GM23338 (cell line): Measurements from ENCODE around the gene GPR3. TPM values are rescaled to one million over a fixed set of nuclear protein-coding genes. Genes with fewer than 3 reads are reported as not detected.

Experiments
- ATAC-seq: fragments of 200-7000 bp; cut with Tn5 transposase; 3 replicates; pipeline ENCODE4 v1.9.1; 2020
- DNase-seq: peaks from one replicate; pipeline ENCODE4 v3.0.0-alpha.2; 2015; ENCODE audit warnings: low spot score
- H2AFZ ChIP-seq: fragments of 200-600 bp; sonication (generic); 2 replicates; pipeline ENCODE4 v1.8.0; 2016; ENCODE audit warnings: antibody characterized with exemption, mild to moderate bottlenecking, moderate library complexity
- H3F3A ChIP-seq: fragments of 200-600 bp; sonication (generic); replicated peaks from 2 replicates; pipeline ENCODE4 v1.8.0; 2017; ENCODE audit warnings: antibody characterized with exemption, mixed run types, low read depth
- H3K27ac ChIP-seq: fragments of 200-600 bp; sonication (generic); 2 replicates; pipeline ENCODE4 v1.6.1; 2016; ENCODE audit warnings: low read depth
- H3K27me3 ChIP-seq: fragments of 200-600 bp; sonication (generic); 2 replicates; pipeline ENCODE4 v1.8.0; 2016; ENCODE audit warnings: mild to moderate bottlenecking, mixed run types, moderate library complexity; ENCODE audit not compliant: insufficient read depth
- H3K36me3 ChIP-seq: fragments of 200-600 bp; sonication (generic); 2 replicates; pipeline ENCODE4 v1.8.0; 2016; ENCODE audit warnings: mild to moderate bottlenecking; ENCODE audit not compliant: insufficient read depth
- H3K4me1 ChIP-seq: fragments of 200-600 bp; sonication (generic); 2 replicates; pipeline ENCODE4 v1.8.0; 2016; ENCODE audit warnings: mild to moderate bottlenecking, moderate library complexity; ENCODE audit not compliant: insufficient read depth
- H3K4me2 ChIP-seq: fragments of 200-600 bp; sonication (generic); 2 replicates; pipeline ENCODE4 v1.7.1; 2017; ENCODE audit warnings: mixed run types
- H3K4me3 ChIP-seq: fragments of 200-600 bp; sonication (generic); 2 replicates; pipeline ENCODE4 v1.6.1; 2016; ENCODE audit warnings: mixed run types
- H3K79me2 ChIP-seq: fragments of 200-600 bp; sonication (generic); replicated peaks from 2 replicates; pipeline ENCODE4 v1.8.0; 2017; ENCODE audit warnings: mild to moderate bottlenecking; ENCODE audit not compliant: insufficient read depth
- H3K9me2 ChIP-seq: fragments of 200-600 bp; sonication (generic); 2 replicates; pipeline ENCODE4 v1.8.0; 2017; ENCODE audit not compliant: insufficient read depth
- H4K20me1 ChIP-seq: fragments of 200-600 bp; sonication (generic); replicated peaks from 2 replicates; pipeline ENCODE4 v1.8.0; 2017; ENCODE audit warnings: mild to moderate bottlenecking; ENCODE audit not compliant: insufficient read depth
- H3K27ac Mint-ChIP-seq: 2 replicates; pipeline ENCODE4 v1.8.0; 2020; ENCODE audit warnings: inconsistent platforms, mild to moderate bottlenecking, moderate library complexity, mixed read lengths
- H3K27me3 Mint-ChIP-seq: 3 replicates; pipeline ENCODE4 v1.8.0; 2022; ENCODE audit warnings: low read depth, mild to moderate bottlenecking, moderate library complexity, mixed read lengths, inconsistent platforms; ENCODE audit not compliant: insufficient read depth, poor library complexity
- H3K36me3 Mint-ChIP-seq: 3 replicates; pipeline ENCODE4 v1.8.0; 2021; ENCODE audit warnings: low read depth, mild to moderate bottlenecking, inconsistent platforms, moderate library complexity, mixed read lengths
- H3K4me1 Mint-ChIP-seq: 3 replicates; pipeline ENCODE4 v1.8.0; 2020; ENCODE audit warnings: mild to moderate bottlenecking, inconsistent platforms, mixed read lengths
- H3K4me3 Mint-ChIP-seq: 3 replicates; pipeline ENCODE4 v1.8.0; 2021; ENCODE audit warnings: moderate library complexity, mild to moderate bottlenecking, inconsistent platforms, mixed read lengths
- H3K9me3 Mint-ChIP-seq: 3 replicates; pipeline ENCODE4 v1.8.0; 2020; ENCODE audit warnings: moderate library complexity, mild to moderate bottlenecking, inconsistent platforms, mixed read lengths
- CREB1 ChIP-seq: fragments of 250-450 bp; sonication (Bioruptor Pico); IDR thresholded peaks from 2 replicates; pipeline ENCODE4 v1.5.0; 2020; ENCODE audit warnings: low read depth, mild to moderate bottlenecking, moderate library complexity
- EZH2 ChIP-seq: fragments of 200-600 bp; sonication (generic); IDR thresholded peaks from one replicate; pipeline ENCODE4 v1.8.0; 2017; ENCODE audit warnings: antibody characterized with exemption, mild to moderate bottlenecking, low read depth; ENCODE audit not compliant: unreplicated experiment
- EZH2phosphoT487 ChIP-seq: fragments of 200-600 bp; sonication (generic); IDR thresholded peaks from one replicate; pipeline ENCODE4 v1.8.1; 2018; ENCODE audit warnings: antibody characterized with exemption; ENCODE audit not compliant: unreplicated experiment
- JUNB ChIP-seq: IDR thresholded peaks from one replicate; pipeline ENCODE4 v1.6.1; 2016; ENCODE audit warnings: antibody characterized with exemption; ENCODE audit not compliant: unreplicated experiment
- STAT1 ChIP-seq: IDR thresholded peaks from one replicate; pipeline ENCODE4 v1.6.1; 2016; ENCODE audit warnings: antibody characterized with exemption; ENCODE audit not compliant: unreplicated experiment
- polyA plus RNA-seq: library from polyadenylated mRNA; unstranded; fragments of >200 nt; fragmentation: Nextera tagmentation; extraction: Ambion mirVana; gene quantifications from 2 replicates; pipeline ENCODE4 v1.2.1, GENCODE V29; 2016
- total RNA-seq: library from RNA; depleted of rRNA; stranded (reverse); fragments of >200 nt; shearing (Covaris generic); gene quantifications from 2 replicates; pipeline ENCODE4 v1.2.3, GENCODE V29; 2014
- TF ChIP-seq, protein P1 (sequence below): fragments of 250-450 bp; sonication (Bioruptor Pico); IDR thresholded peaks from 2 replicates; pipeline ENCODE4 v1.5.0; 2020; ENCODE audit warnings: mild to moderate bottlenecking, moderate library complexity
- TF ChIP-seq, protein P2 (sequence below): IDR thresholded peaks from 2 replicates; pipeline ENCODE4 v1.6.1; 2016; ENCODE audit warnings: antibody characterized with exemption
- TF ChIP-seq, protein P3 (sequence below), 2 experiments: fragments of 200-600 bp in 1 of 2; sonication (generic) in 1 of 2; conservative IDR thresholded peaks; 2 replicates each; pipeline versions ENCODE4 v1.5.1 to v1.6.1; 2016 to 2017; ENCODE audit warnings: antibody characterized with exemption in 2 of 2, low read depth in 2 of 2, mild to moderate bottlenecking in 2 of 2, moderate library complexity in 1 of 2

Gene GPR3
- total and polyA plus RNA-seq, 2 experiments from 2014 or later = 5.9 to 9.1 TPM

DNA sequence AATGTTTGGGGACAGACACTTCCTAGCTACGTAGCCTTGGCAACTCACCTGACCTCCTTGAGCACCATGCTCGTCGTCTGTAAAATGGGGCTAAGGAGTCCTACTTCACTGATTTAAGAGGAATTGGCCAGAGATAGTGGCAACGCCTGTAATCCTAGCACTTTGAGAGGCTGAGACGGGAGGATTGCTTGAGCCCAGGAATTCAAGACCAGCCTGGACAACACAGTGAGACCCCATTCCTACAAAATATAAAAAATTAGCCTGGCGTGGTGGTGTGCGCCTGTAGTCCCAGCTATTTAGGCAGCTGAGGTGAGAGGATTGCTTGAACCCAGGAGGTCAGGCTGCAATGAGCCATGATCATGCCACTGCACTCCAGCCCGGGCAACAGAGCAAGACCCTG, 46.1 kb upstream of the GPR3 start (continued):
- TF ChIP-seq, protein P1, sequence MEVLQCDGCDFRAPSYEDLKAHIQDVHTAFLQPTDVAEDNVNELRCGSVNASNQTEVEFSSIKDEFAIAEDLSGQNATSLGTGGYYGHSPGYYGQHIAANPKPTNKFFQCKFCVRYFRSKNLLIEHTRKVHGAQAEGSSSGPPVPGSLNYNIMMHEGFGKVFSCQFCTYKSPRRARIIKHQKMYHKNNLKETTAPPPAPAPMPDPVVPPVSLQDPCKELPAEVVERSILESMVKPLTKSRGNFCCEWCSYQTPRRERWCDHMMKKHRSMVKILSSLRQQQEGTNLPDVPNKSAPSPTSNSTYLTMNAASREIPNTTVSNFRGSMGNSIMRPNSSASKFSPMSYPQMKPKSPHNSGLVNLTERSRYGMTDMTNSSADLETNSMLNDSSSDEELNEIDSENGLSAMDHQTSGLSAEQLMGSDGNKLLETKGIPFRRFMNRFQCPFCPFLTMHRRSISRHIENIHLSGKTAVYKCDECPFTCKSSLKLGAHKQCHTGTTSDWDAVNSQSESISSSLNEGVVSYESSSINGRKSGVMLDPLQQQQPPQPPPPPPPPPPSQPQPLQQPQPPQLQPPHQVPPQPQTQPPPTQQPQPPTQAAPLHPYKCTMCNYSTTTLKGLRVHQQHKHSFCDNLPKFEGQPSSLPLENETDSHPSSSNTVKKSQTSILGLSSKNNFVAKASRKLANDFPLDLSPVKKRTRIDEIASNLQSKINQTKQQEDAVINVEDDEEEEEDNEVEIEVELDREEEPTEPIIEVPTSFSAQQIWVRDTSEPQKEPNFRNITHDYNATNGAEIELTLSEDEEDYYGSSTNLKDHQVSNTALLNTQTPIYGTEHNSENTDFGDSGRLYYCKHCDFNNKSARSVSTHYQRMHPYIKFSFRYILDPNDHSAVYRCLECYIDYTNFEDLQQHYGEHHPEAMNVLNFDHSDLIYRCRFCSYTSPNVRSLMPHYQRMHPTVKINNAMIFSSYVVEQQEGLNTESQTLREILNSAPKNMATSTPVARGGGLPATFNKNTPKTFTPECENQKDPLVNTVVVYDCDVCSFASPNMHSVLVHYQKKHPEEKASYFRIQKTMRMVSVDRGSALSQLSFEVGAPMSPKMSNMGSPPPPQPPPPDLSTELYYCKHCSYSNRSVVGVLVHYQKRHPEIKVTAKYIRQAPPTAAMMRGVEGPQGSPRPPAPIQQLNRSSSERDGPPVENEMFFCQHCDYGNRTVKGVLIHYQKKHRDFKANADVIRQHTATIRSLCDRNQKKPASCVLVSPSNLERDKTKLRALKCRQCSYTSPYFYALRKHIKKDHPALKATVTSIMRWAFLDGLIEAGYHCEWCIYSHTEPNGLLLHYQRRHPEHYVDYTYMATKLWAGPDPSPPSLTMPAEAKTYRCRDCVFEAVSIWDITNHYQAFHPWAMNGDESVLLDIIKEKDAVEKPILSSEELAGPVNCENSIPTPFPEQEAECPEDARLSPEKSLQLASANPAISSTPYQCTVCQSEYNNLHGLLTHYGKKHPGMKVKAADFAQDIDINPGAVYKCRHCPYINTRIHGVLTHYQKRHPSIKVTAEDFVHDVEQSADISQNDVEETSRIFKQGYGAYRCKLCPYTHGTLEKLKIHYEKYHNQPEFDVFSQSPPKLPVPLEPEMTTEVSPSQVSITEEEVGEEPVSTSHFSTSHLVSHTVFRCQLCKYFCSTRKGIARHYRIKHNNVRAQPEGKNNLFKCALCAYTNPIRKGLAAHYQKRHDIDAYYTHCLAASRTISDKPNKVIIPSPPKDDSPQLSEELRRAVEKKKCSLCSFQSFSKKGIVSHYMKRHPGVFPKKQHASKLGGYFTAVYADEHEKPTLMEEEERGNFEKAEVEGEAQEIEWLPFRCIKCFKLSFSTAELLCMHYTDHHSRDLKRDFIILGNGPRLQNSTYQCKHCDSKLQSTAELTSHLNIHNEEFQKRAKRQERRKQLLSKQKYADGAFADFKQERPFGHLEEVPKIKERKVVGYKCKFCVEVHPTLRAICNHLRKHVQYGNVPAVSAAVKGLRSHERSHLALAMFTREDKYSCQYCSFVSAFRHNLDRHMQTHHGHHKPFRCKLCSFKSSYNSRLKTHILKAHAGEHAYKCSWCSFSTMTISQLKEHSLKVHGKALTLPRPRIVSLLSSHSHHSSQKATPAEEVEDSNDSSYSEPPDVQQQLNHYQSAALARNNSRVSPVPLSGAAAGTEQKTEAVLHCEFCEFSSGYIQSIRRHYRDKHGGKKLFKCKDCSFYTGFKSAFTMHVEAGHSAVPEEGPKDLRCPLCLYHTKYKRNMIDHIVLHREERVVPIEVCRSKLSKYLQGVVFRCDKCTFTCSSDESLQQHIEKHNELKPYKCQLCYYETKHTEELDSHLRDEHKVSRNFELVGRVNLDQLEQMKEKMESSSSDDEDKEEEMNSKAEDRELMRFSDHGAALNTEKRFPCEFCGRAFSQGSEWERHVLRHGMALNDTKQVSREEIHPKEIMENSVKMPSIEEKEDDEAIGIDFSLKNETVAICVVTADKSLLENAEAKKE = no peak
- TF ChIP-seq, protein P2, sequence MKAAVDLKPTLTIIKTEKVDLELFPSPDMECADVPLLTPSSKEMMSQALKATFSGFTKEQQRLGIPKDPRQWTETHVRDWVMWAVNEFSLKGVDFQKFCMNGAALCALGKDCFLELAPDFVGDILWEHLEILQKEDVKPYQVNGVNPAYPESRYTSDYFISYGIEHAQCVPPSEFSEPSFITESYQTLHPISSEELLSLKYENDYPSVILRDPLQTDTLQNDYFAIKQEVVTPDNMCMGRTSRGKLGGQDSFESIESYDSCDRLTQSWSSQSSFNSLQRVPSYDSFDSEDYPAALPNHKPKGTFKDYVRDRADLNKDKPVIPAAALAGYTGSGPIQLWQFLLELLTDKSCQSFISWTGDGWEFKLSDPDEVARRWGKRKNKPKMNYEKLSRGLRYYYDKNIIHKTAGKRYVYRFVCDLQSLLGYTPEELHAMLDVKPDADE = no peak
- TF ChIP-seq CREB1 (CRISPR knock-in tag) (no peak), EZH2phosphoT487 (no peak)

DNA sequence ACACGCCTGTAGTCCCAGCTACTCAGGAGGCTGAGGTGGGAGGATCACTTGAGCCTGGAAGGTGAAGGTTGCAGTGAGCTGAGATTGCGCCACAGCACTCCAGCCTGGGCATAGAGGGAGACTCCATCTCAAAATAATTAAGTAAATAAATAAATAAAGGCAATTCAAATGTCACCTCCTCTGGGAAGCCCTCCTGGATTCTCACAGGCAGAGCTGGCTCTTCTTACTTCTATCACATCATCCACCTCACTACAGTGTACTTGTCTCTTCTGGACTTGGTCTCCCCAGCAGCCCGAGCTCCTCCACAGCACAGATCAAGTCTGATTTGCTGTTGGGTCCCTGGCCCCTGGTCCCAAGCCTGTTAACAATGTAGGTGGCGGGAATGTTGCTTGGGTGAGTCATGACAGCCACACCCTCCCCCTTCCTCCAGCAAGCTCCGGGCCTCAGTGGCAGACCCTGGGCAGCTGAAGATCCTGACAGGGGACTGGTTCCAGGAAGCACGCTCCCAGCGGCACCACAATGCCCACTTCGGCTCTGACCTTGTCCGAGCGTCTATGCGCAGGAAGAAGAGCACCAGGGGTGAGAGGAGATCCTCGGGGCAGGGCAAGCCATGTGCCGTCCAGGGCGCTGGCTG, 45.3 kb upstream of the GPR3 start:
- H3K27ac Mint-ChIP-seq = no peak overlapping the region
- H3K36me3 Mint-ChIP-seq = peaks cover 9% of the 10 kb centered on the region
- Histone ChIP-seq H3F3A (peaks cover 12% of the 10 kb centered on the region; the same call in 1 of the 2 replicates), H3K27me3 (peaks cover 8% of the 10 kb centered on the region; the same call in 1 of the 2 replicates), H3K79me2 (peaks cover 7% of the 10 kb centered on the region), H3K9me2 (no peaks in the 10 kb centered on the region), H3K4me1 (peaks cover 22% of the 10 kb centered on the region; the same call in 1 of the 2 replicates), H2AFZ (no peak overlapping the region), H3K4me3 (no peak overlapping the region), H4K20me1 (no peaks in the 10 kb centered on the region; the same call in 1 of the 2 replicates), H3K27ac (no peak overlapping the region), H3K36me3 (no peaks in the 10 kb centered on the region), H3K4me2 (no peak overlapping the region)
- H3K9me3 Mint-ChIP-seq = no peaks in the 10 kb centered on the region; the same call in 1 of the 3 replicates
- peaks cover 27% of the 10 kb centered on the region for H3K27me3 Mint-ChIP-seq
- H3K4me3 Mint-ChIP-seq = no peak overlapping the region
- ATAC-seq (no peak), DNase-seq (no peak)
- peaks cover 29% of the 10 kb centered on the region for H3K4me1 Mint-ChIP-seq
- TF ChIP-seq JUNB (no peak), EZH2 (no peak), CREB1 (CRISPR knock-in tag) (no peak), STAT1 (no peak)
- TF ChIP-seq, protein P3, sequence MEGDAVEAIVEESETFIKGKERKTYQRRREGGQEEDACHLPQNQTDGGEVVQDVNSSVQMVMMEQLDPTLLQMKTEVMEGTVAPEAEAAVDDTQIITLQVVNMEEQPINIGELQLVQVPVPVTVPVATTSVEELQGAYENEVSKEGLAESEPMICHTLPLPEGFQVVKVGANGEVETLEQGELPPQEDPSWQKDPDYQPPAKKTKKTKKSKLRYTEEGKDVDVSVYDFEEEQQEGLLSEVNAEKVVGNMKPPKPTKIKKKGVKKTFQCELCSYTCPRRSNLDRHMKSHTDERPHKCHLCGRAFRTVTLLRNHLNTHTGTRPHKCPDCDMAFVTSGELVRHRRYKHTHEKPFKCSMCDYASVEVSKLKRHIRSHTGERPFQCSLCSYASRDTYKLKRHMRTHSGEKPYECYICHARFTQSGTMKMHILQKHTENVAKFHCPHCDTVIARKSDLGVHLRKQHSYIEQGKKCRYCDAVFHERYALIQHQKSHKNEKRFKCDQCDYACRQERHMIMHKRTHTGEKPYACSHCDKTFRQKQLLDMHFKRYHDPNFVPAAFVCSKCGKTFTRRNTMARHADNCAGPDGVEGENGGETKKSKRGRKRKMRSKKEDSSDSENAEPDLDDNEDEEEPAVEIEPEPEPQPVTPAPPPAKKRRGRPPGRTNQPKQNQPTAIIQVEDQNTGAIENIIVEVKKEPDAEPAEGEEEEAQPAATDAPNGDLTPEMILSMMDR (conservative IDR thresholded peaks at IDR 0.05; ENCODE audit: low read depth in 2 of 2) = no peak
